NCI-H1694 (cell line): ENCODE measurements around the gene RAB22A.

Experiments
- DNase-seq: peaks from one replicate; lab custom pipeline; 2025; lab: John Stamatoyannopoulos, UW

RAB22A gene

GRCh38 chr20:58309591-58310290, at the start of gene RAB22A:
Gene RAB22A, plus strand, starts transcription at chr20:58309715. Its CDS starts 262 bp downstream, at chr20:58309977.
- no peak for DNase-seq

GRCh38 chr20:58260006-58260405, 49.5 kb upstream of the RAB22A start:
- DNase-seq, result no peak

GRCh38 chr20:58261660-58262059, 47.9 kb upstream of the RAB22A start:
- DNase-seq, result no peak

GRCh38 chr20:58264271-58264670, 45.2 kb upstream of the RAB22A start:
- DNase-seq, result no peak

GRCh38 chr20:58267389-58268215, 41.9 kb upstream of the RAB22A start:
- no peak for DNase-seq

- DNase-seq, result no peak
Measured at GRCh38 chr20:58268421-58268821, 41.1 kb upstream of the RAB22A start.

GRCh38 chr20:58268936-58269619, 40.4 kb upstream of the RAB22A start:
- no peak for DNase-seq

- DNase-seq, result no peak
Measured at GRCh38 chr20:58271606-58272351, 37.7 kb upstream of the RAB22A start.

- DNase-seq, result no peak
Measured at GRCh38 chr20:58274384-58274783, 35.1 kb upstream of the RAB22A start.

GRCh38 chr20:58277107-58277506, 32.4 kb upstream of the RAB22A start:
- DNase-seq, result no peak

GRCh38 chr20:58277578-58278472, 31.7 kb upstream of the RAB22A start:
- DNase-seq, result no peak

GRCh38 chr20:58286729-58287128, 22.8 kb upstream of the RAB22A start:
- no peak for DNase-seq

- no peak for DNase-seq
Measured at GRCh38 chr20:58287638-58288037, 21.9 kb upstream of the RAB22A start.

- no peak for DNase-seq
Measured at GRCh38 chr20:58289143-58289542, 20.4 kb upstream of the RAB22A start.

- DNase-seq, result no peak
Measured at GRCh38 chr20:58293453-58293852, 16.1 kb upstream of the RAB22A start.

GRCh38 chr20:58294497-58295455, 14.7 kb upstream of the RAB22A start:
- no peak for DNase-seq

GRCh38 chr20:58296051-58296837, 13.3 kb upstream of the RAB22A start:
- no peak for DNase-seq

- DNase-seq, result no peak
Measured at GRCh38 chr20:58297394-58297793, 12.1 kb upstream of the RAB22A start.

GRCh38 chr20:58300321-58300720, 9.2 kb upstream of the RAB22A start:
- no peak for DNase-seq
